SU-DHL-6 (cell line): Measurements from ENCODE around the gene IFNGR2.

ENCODE experiments used
- CTCF ChIP-seq: fragments of 200-600 bp; sonication (generic); IDR thresholded peaks from one replicate; pipeline ENCODE4 v1.5.1; 2017; ENCODE audit warnings: antibody characterized with exemption, mild to moderate bottlenecking, low read length, moderate library complexity; ENCODE audit not compliant: insufficient read depth, poor library complexity, severe bottlenecking
- EZH2phosphoT487 ChIP-seq: fragments of 200-600 bp; sonication (generic), shearing (Covaris generic); conservative IDR thresholded peaks from 2 replicates; pipeline ENCODE4 v1.6.1; 2018; ENCODE audit warnings: mild to moderate bottlenecking, antibody characterized with exemption, low read length, moderate library complexity, mixed read lengths

- TF ChIP-seq EZH2phosphoT487 (no peak), CTCF (no peak)
Observed at GRCh38 chr21:33411949-33412430, 8.8 kb downstream of the IFNGR2 start.
